Left lung (tissue), 10 donors: Measurements from ENCODE around the gene UPP2. TPM values are rescaled to one million over a fixed set of nuclear protein-coding genes. Genes with fewer than 3 reads are reported as not detected.

Source experiments
- ATAC-seq: fragments of 200-7000 bp; cut with Tn5 transposase; one replicate; pipeline ENCODE4 v1.9.1; 2020; ENCODE audit warnings: moderate library complexity
- DNase-seq, 4 donors: peaks; one replicate each; pipeline ENCODE4 v3.0.0-alpha.2; 2013 to 2020
- H3K27ac ChIP-seq, 2 donors: fragments of 200-600 bp; sonication (generic) in 1 of 2; one replicate each; pipeline versions ENCODE4 v1.5.0 to v1.8.0; 2020 to 2021
- H3K27me3 ChIP-seq, 2 donors: fragments of 200-600 bp; sonication (generic) in 1 of 2; one replicate each; pipeline versions ENCODE4 v1.5.0 to v1.8.0; 2020 to 2021
- H3K36me3 ChIP-seq, 2 donors: fragments of 200-600 bp; sonication (generic) in 1 of 2; one replicate each; pipeline versions ENCODE4 v1.5.0 to v1.8.0; 2020 to 2021
- H3K4me1 ChIP-seq, 2 donors: fragments of 200-600 bp; one replicate each; pipeline ENCODE4 v1.8.0; 2021
- H3K4me3 ChIP-seq, 2 donors: fragments of 200-600 bp; sonication (generic) in 1 of 2; one replicate each; pipeline versions ENCODE4 v1.5.0 to v1.8.0; 2020 to 2021; ENCODE audit warnings: mild to moderate bottlenecking in 1 of 2
- H3K9me3 ChIP-seq, 2 donors: fragments of 200-600 bp; sonication (generic) in 1 of 2; one replicate each; pipeline versions ENCODE4 v1.5.0 to v1.8.0; 2020 to 2021
- CTCF ChIP-seq, 2 donors: fragments of 200-600 bp; sonication (generic) in 1 of 2; IDR thresholded peaks; one replicate each; pipeline versions ENCODE4 v1.5.0 to v1.8.0; 2021; ENCODE audit warnings: antibody characterized with exemption in 2 of 2
- intact Hi-C, 2 donors: fragments of 100-400 bp; cut with DNase I; formaldehyde crosslinking; loops; one replicate each; pipeline versions ENCODE4 v1.11.2 to v1.14.2; 2022
- polyA plus RNA-seq, 6 donors: library from polyadenylated mRNA; unstranded; fragments of 120-200 nt; gene quantifications; one replicate each; pipeline ENCODE4 v1.2.1, GENCODE V29; 2013; ENCODE audit not compliant: insufficient read length in 6 of 6
- total RNA-seq, 2 donors: library from RNA; stranded (reverse); fragmentation: NEBNext Ultra II Directional; extraction: Animal tissue kit (Norgen Biotek cat#: 25700); gene quantifications; one replicate each; pipeline ENCODE4 v1.2.1, GENCODE V29; 2021
- donor health status: DM: no; HTN: yes; CAD: no.
- donor health status: DM: no; HTN: no; CAD: no.

Gene UPP2
- total and polyA plus RNA-seq, 8 donors: 0.14 to 0.93 (median 0.34) TPM; not detected in 2

- TF ChIP-seq CTCF (IDR thresholded peaks at IDR 0.05): no peak
Observed at GRCh38 chr2:158124896-158125295, 23.2 kb downstream of the UPP2 start.

GRCh38 chr2:158125756-158126498 is 24.3 kb downstream of the UPP2 start:
- no peaks in the 10 kb centered on the region for H3K27me3 ChIP-seq
- no peak for DNase-seq
- no peaks in the 10 kb centered on the region for H3K9me3 ChIP-seq
- no peak for ATAC-seq
- no peak for TF ChIP-seq CTCF (IDR thresholded peaks at IDR 0.05)
- intact Hi-C loops: no loop called here
- H3K27ac ChIP-seq: no peak overlapping the region
- H3K4me1 ChIP-seq: no peaks in the 10 kb centered on the region
- no peaks in the 10 kb centered on the region for H3K36me3 ChIP-seq
- H3K4me3 ChIP-seq: no peak overlapping the region

More at GRCh38 chr2:158124896-158125295, 23.2 kb downstream of the UPP2 start:
- ATAC-seq (no peak), DNase-seq (no peak)
- no peaks in the 10 kb centered on the region for H3K36me3 ChIP-seq
- H3K9me3 ChIP-seq: no peaks in the 10 kb centered on the region
- no peak overlapping the region for H3K4me3 ChIP-seq
- no peaks in the 10 kb centered on the region for H3K4me1 ChIP-seq
- no peak overlapping the region for H3K27ac ChIP-seq
- H3K27me3 ChIP-seq: no peaks in the 10 kb centered on the region
- intact Hi-C loops: no loop called here

GRCh38 chr2:158127380-158127804 is 25.7 kb downstream of the UPP2 start:
- Histone ChIP-seq H3K9me3 (no peaks in the 10 kb centered on the region), H3K27ac (no peak overlapping the region), H3K36me3 (no peaks in the 10 kb centered on the region), H3K27me3 (no peaks in the 10 kb centered on the region), H3K4me3 (no peak overlapping the region), H3K4me1 (no peaks in the 10 kb centered on the region)
- ATAC-seq (no peak), DNase-seq (no peak)
- intact Hi-C loops: no loop called here
- TF ChIP-seq CTCF (IDR thresholded peaks at IDR 0.05): no peak

- no peak overlapping the region for H3K4me3 ChIP-seq
- H3K27me3 ChIP-seq: no peaks in the 10 kb centered on the region
- no peak for ATAC-seq
- H3K4me1 ChIP-seq: no peaks in the 10 kb centered on the region
- no peak overlapping the region for H3K27ac ChIP-seq
- no peaks in the 10 kb centered on the region for H3K9me3 ChIP-seq
- H3K36me3 ChIP-seq: no peaks in the 10 kb centered on the region
- no peak for DNase-seq
- TF ChIP-seq CTCF (IDR thresholded peaks at IDR 0.05): no peak
- intact Hi-C loops: no loop called here
Observed at GRCh38 chr2:158128168-158128973, 26.7 kb downstream of the UPP2 start.

GRCh38 chr2:158129037-158129436 is 27.4 kb downstream of the UPP2 start:
- DNase-seq: no peak
- no peak for TF ChIP-seq CTCF (IDR thresholded peaks at IDR 0.05)
- intact Hi-C loops: no loop called here
- Histone ChIP-seq H3K4me3 (no peak overlapping the region), H3K27me3 (no peaks in the 10 kb centered on the region), H3K27ac (no peak overlapping the region), H3K36me3 (no peaks in the 10 kb centered on the region), H3K4me1 (no peaks in the 10 kb centered on the region), H3K9me3 (no peaks in the 10 kb centered on the region)
- ATAC-seq: no peak
